GM18499 (cell line): ENCODE measurements around the gene IL22RA1.

Experiments
- ATAC-seq: cut with Tn5 transposase; IDR thresholded peaks from one replicate; pipeline ENCODE4 v1.9.1; 2021; ENCODE audit warnings: moderate number of reproducible peaks; ENCODE audit not compliant: insufficient read depth, unreplicated experiment

The IL22RA1 gene

GRCh38 chr1:24118410-24119242, 24.3 kb downstream of the IL22RA1 start:
- ATAC-seq: no peak

GRCh38 chr1:24117722-24118409, 25.1 kb downstream of the IL22RA1 start:
- ATAC-seq: no peak

- ATAC-seq: no peak
These were observed 25.8 kb downstream of the IL22RA1 start for GRCh38 chr1:24117132-24117531.

GRCh38 chr1:24114753-24115152, 28.2 kb downstream of the IL22RA1 start:
- no peak for ATAC-seq

GRCh38 chr1:24113641-24114033, 29.3 kb downstream of the IL22RA1 start:
- no peak for ATAC-seq

- no peak for ATAC-seq
These were observed 30.8 kb downstream of the IL22RA1 start, which contains the start of gene MYOM3 for GRCh38 chr1:24111996-24112779. Gene MYOM3, minus strand, starts transcription at chr1:24112135. Its CDS starts 3,499 bp downstream, at chr1:24108636.

- ATAC-seq: no peak
These were observed 31.5 kb downstream of the IL22RA1 start for GRCh38 chr1:24111262-24111995.

- no peak for ATAC-seq
These were observed 32.2 kb downstream of the IL22RA1 start for GRCh38 chr1:24110642-24111261.

- no peak for ATAC-seq
These were observed 33.1 kb downstream of the IL22RA1 start for GRCh38 chr1:24109686-24110475.

GRCh38 chr1:24109166-24109483, 33.8 kb downstream of the IL22RA1 start:
- no peak for ATAC-seq

- no peak for ATAC-seq
These were observed 34.4 kb downstream of the IL22RA1 start for GRCh38 chr1:24108334-24109165.

GRCh38 chr1:24107462-24108138, 35.3 kb downstream of the IL22RA1 start:
- no peak for ATAC-seq

- no peak for ATAC-seq
These were observed 37.4 kb downstream of the IL22RA1 start for GRCh38 chr1:24105368-24106160.

GRCh38 chr1:24104854-24105253, 38.1 kb downstream of the IL22RA1 start:
- no peak for ATAC-seq

GRCh38 chr1:24103879-24104278, 39.1 kb downstream of the IL22RA1 start:
- no peak for ATAC-seq

- no peak for ATAC-seq
These were observed 39.5 kb downstream of the IL22RA1 start for GRCh38 chr1:24103408-24103807.

GRCh38 chr1:24102961-24103360, 40.0 kb downstream of the IL22RA1 start:
- ATAC-seq: no peak
